Upper lobe of left lung (tissue), 6 donors: Measurements from ENCODE around the gene ZNF431. TPM values are rescaled to one million over a fixed set of nuclear protein-coding genes. Genes with fewer than 3 reads are reported as not detected.

ENCODE experiments used
- ATAC-seq, 2 donors: fragments of 200-7000 bp; cut with Tn5 transposase; one replicate each; pipeline ENCODE4 v1.9.1; 2022; ENCODE audit warnings: mild to moderate bottlenecking in 2 of 2, moderate library complexity in 2 of 2; ENCODE audit not compliant: low FRiP score in 2 of 2
- DNase-seq, 2 donors: peaks; one replicate each; pipeline ENCODE4 v3.0.0-alpha.2; 2019 to 2020
- H3K27ac ChIP-seq, 4 donors: fragments of 200-600 bp; sonication (generic); one replicate each; pipeline ENCODE4 v1.5.1; 2016 to 2019
- H3K27me3 ChIP-seq, 4 donors: fragments of 200-600 bp; sonication (generic); one replicate each; pipeline ENCODE4 v1.5.1; 2017 to 2019
- H3K36me3 ChIP-seq, 4 donors: fragments of 200-600 bp; sonication (generic); one replicate each; pipeline ENCODE4 v1.5.1; 2016 to 2019
- H3K4me1 ChIP-seq, 4 donors: fragments of 200-600 bp; sonication (generic); one replicate each; pipeline ENCODE4 v1.5.1; 2018 to 2019
- H3K4me3 ChIP-seq, 4 donors: fragments of 200-600 bp; sonication (generic); one replicate each; pipeline ENCODE4 v1.5.1; 2017 to 2019; ENCODE audit warnings: mild to moderate bottlenecking in 2 of 4, moderate library complexity in 1 of 4
- H3K9me3 ChIP-seq, 4 donors: fragments of 200-600 bp; sonication (generic); one replicate each; pipeline ENCODE4 v1.5.1; 2018 to 2019
- CTCF ChIP-seq, 6 experiments: fragments of 450-650 bp in 4 of 6; fragments of 200-600 bp in 2 of 6; sonication (generic) in 2 of 6; IDR thresholded peaks; one replicate each; pipeline ENCODE4 v1.5.1; 2016 to 2019; ENCODE audit warnings: antibody characterized with exemption in 6 of 6
- EP300 ChIP-seq, 4 donors: sonication (generic); formaldehyde crosslinking; IDR thresholded peaks; one replicate each; pipeline ENCODE4 v1.5.1; 2017; ENCODE audit warnings: antibody characterized with exemption in 4 of 4, control low read depth in 2 of 4
- POLR2A ChIP-seq, 4 donors: fragments of 450-650 bp; IDR thresholded peaks; one replicate each; pipeline ENCODE4 v1.5.1; 2016 to 2017; ENCODE audit warnings: antibody characterized with exemption in 4 of 4, mild to moderate bottlenecking in 2 of 4
- POLR2AphosphoS5 ChIP-seq, 2 donors: sonication (generic); formaldehyde crosslinking; IDR thresholded peaks; one replicate each; pipeline ENCODE4 v1.5.1; 2017; ENCODE audit warnings: antibody characterized with exemption in 2 of 2
- WGBS, 2 donors: methylation state at CpG; one replicate each; pipeline ENCODE4 v1.1.5; 2017 to 2018; 5-methylcytosine and 5-hydroxymethylcytosine counted together
- total RNA-seq, 6 donors: library from RNA; depleted of rRNA in 4 of 6; stranded (reverse); fragments of >200 nt in 4 of 6; gene quantifications; one replicate each; pipeline versions ENCODE4 v1.1.0 to v1.2.1, GENCODE V29; 2016 to 2021
- donor health status: DM: no; HTN: no; CAD: no; lungs with moderate emphysema.
- donor health status: DM: no; HTN: yes; CAD: no; lungs with severe emphysema.

ZNF431 gene
- total RNA-seq, 6 donors from 2014 or later = 16.6 to 74.1 (median 38.1) TPM

GRCh38 chr19:21117041-21117907 is 24.6 kb upstream of the ZNF431 start:
- TF ChIP-seq POLR2A (IDR thresholded peaks at IDR 0.05) = no peak
- TF ChIP-seq POLR2AphosphoS5 (IDR thresholded peaks at IDR 0.05) = no peak
- no peak for TF ChIP-seq EP300 (IDR thresholded peaks at IDR 0.05)
- TF ChIP-seq CTCF (IDR thresholded peaks at IDR 0.05) = no peak
- WGBS, 2 donors = 79 to 86% methylated on average over 2 of the region's 2 CpGs
- Histone ChIP-seq H3K4me3 (no peak overlapping the region), H3K27ac (no peak overlapping the region), H3K27me3 (no peaks in the 10 kb centered on the region), H3K36me3 (peaks cover 6 to 15% (median 12%) of the 10 kb centered on the region in 4 donors), H3K9me3 (peaks cover 0 to 26% (median 18%) of the 10 kb centered on the region in 4 donors), H3K4me1 (no peaks in the 10 kb centered on the region)
- DNase-seq = no peak
- ATAC-seq = no peak

GRCh38 chr19:21126078-21126477 is 15.8 kb upstream of the ZNF431 start:
- H3K27ac ChIP-seq = no peak overlapping the region
- H3K9me3 ChIP-seq = peaks cover 0 to 3% (median 0%) of the 10 kb centered on the region in 4 donors
- TF ChIP-seq EP300 (IDR thresholded peaks at IDR 0.05) = no peak
- no peak for TF ChIP-seq POLR2A (IDR thresholded peaks at IDR 0.05)
- TF ChIP-seq POLR2AphosphoS5 (IDR thresholded peaks at IDR 0.05) = no peak
- no peak for TF ChIP-seq CTCF (IDR thresholded peaks at IDR 0.05)

GRCh38 chr19:21127001-21127400 is 14.8 kb upstream of the ZNF431 start:
- Histone ChIP-seq H3K4me1 (peaks cover 0 to 3% (median 0%) of the 10 kb centered on the region in 4 donors), H3K9me3 (peaks cover 0 to 3% (median 0%) of the 10 kb centered on the region in 4 donors), H3K36me3 (no peaks in the 10 kb centered on the region), H3K27me3 (no peaks in the 10 kb centered on the region), H3K27ac (no peak overlapping the region), H3K4me3 (no peak overlapping the region)
- ATAC-seq (no peak), DNase-seq (no peak)
- 33 to 37% methylated on average over 2 of the region's 2 CpGs for WGBS, 2 donors
- TF ChIP-seq CTCF (IDR thresholded peaks at IDR 0.05) (no peak), EP300 (IDR thresholded peaks at IDR 0.05) (no peak), POLR2AphosphoS5 (IDR thresholded peaks at IDR 0.05) (no peak), POLR2A (IDR thresholded peaks at IDR 0.05) (no peak)

More at GRCh38 chr19:21126078-21126477, 15.8 kb upstream of the ZNF431 start:
- Histone ChIP-seq H3K4me3 (no peak overlapping the region), H3K36me3 (no peaks in the 10 kb centered on the region), H3K4me1 (peaks cover 0 to 3% (median 0%) of the 10 kb centered on the region in 4 donors), H3K27me3 (no peaks in the 10 kb centered on the region)
- ATAC-seq (no peak), DNase-seq (no peak)

GRCh38 chr19:21127898-21128297 is 13.9 kb upstream of the ZNF431 start:
- no peaks in the 10 kb centered on the region for H3K27me3 ChIP-seq
- no peak overlapping the region for H3K4me3 ChIP-seq
- H3K4me1 ChIP-seq = peaks cover 0 to 3% (median 0%) of the 10 kb centered on the region in 4 donors
- ATAC-seq = no peak
- WGBS, 2 donors = 60 to 61% methylated on average over 4 of the region's 4 CpGs
- no peak for TF ChIP-seq EP300 (IDR thresholded peaks at IDR 0.05)
- no peak for TF ChIP-seq POLR2A (IDR thresholded peaks at IDR 0.05)
- no peak for TF ChIP-seq POLR2AphosphoS5 (IDR thresholded peaks at IDR 0.05)
- no peak for TF ChIP-seq CTCF (IDR thresholded peaks at IDR 0.05)
- H3K9me3 ChIP-seq = peaks cover 0 to 3% (median 0%) of the 10 kb centered on the region in 4 donors
- no peak overlapping the region for H3K27ac ChIP-seq
- DNase-seq = no peak
- H3K36me3 ChIP-seq = no peaks in the 10 kb centered on the region
